ENCODE data around the gene SLC35F3. TPM values are rescaled to one million over a fixed set of nuclear protein-coding genes. Genes with fewer than 3 reads are reported as not detected.

SLC35F3 gene
- polyA plus RNA-seq, 1 of the 3 experiments (the other 2 are of a cell fraction) = 0.87 TPM

GRCh38 chr1:234292011-234292410 lies 387.5 kb downstream of the SLC35F3 start:
- H3K4me3 ChIP-seq (ENCODE audit: low read depth in 2 of 2, low read length in 1 of 2) = no peak overlapping the region
- no peak overlapping the region for H2AFZ ChIP-seq (ENCODE audit: low read depth)
- no peaks in the 10 kb centered on the region for H3K79me2 ChIP-seq (ENCODE audit: insufficient read depth)
- H3K4me1 ChIP-seq (ENCODE audit: control insufficient read depth in 1 of 2, insufficient read depth in 2 of 2, low read depth in 1 of 2, low read length in 1 of 2) = no peaks in the 10 kb centered on the region
- H3K36me3 ChIP-seq (replicated peaks in 1 of 2; ENCODE audit: control insufficient read depth in 1 of 2, insufficient read depth in 2 of 2, low read length in 1 of 2) = no peaks in the 10 kb centered on the region
- no peaks in the 10 kb centered on the region for H3F3A ChIP-seq (replicated peaks; ENCODE audit: insufficient read depth)
- H3K9me3 ChIP-seq = no peaks in the 10 kb centered on the region
- no peak for TF ChIP-seq USF1 (IDR thresholded peaks at IDR 0.05; ENCODE audit: borderline replicate concordance, low read depth)
- ChIA-PET POLR2A (no interaction called here), CTCF (interaction anchor here (6.2 kb wide), 1 partner anchor 17 kb away, joined by 64 read pairs; no protein-coding TSS in a partner anchor)
- WGBS (ENCODE audit: low lambda C conversion rate) = 90% methylated on average over 4 of the region's 4 CpGs
- H3K27ac ChIP-seq (ENCODE audit: low read depth in 2 of 2, low read length in 1 of 2) = no peak overlapping the region
- DNase-seq = no peak
- H3K9me2 ChIP-seq = no peaks in the 10 kb centered on the region
- H3K9ac ChIP-seq = no peak overlapping the region
- H4K20me1 ChIP-seq (ENCODE audit: insufficient read depth) = no peaks in the 10 kb centered on the region
- no peaks in the 10 kb centered on the region; the same call in 1 of the 2 replicates for H3K27me3 ChIP-seq (ENCODE audit: insufficient read depth)
- no peak overlapping the region for H3K4me2 ChIP-seq

- POLR2A ChIA-PET = no interaction called here
- WGBS (ENCODE audit: low lambda C conversion rate) = 88% methylated on average over 2 of the region's 2 CpGs
These were observed 388.1 kb downstream of the SLC35F3 start for GRCh38 chr1:234292548-234292947.

More at GRCh38 chr1:234292548-234292947, 388.1 kb downstream of the SLC35F3 start:
- no peaks in the 10 kb centered on the region for H3K9me2 ChIP-seq
- H3K36me3 ChIP-seq (replicated peaks in 1 of 2; ENCODE audit: control insufficient read depth in 1 of 2, insufficient read depth in 2 of 2, low read length in 1 of 2) = no peaks in the 10 kb centered on the region
- no peak overlapping the region for H3K9ac ChIP-seq
- H4K20me1 ChIP-seq (ENCODE audit: insufficient read depth) = no peaks in the 10 kb centered on the region
- H3K4me1 ChIP-seq (ENCODE audit: control insufficient read depth in 1 of 2, insufficient read depth in 2 of 2, low read depth in 1 of 2, low read length in 1 of 2) = no peaks in the 10 kb centered on the region
- H3F3A ChIP-seq (replicated peaks; ENCODE audit: insufficient read depth) = no peaks in the 10 kb centered on the region
- no peaks in the 10 kb centered on the region for H3K79me2 ChIP-seq (ENCODE audit: insufficient read depth)
- H3K4me3 ChIP-seq (ENCODE audit: low read depth in 2 of 2, low read length in 1 of 2) = no peak overlapping the region
- H3K4me2 ChIP-seq = no peak overlapping the region
- TF ChIP-seq CTCF (IDR thresholded peaks at IDR 0.05) = no peak
- no peak for TF ChIP-seq RAD21 (IDR thresholded peaks at IDR 0.05; ENCODE audit: low read length)
- no peak for TF ChIP-seq PBX3 (IDR thresholded peaks at IDR 0.05)
- TF ChIP-seq NRF1 (IDR thresholded peaks at IDR 0.05; ENCODE audit: low read depth, low read length) = no peak
- TF ChIP-seq FOXM1 (IDR thresholded peaks at IDR 0.05; ENCODE audit: low read depth) = no peak
- no peak for TF ChIP-seq RCOR1 (IDR thresholded peaks at IDR 0.05; ENCODE audit: low read length)
- TF ChIP-seq GATA2 (CRISPR knock-in tag; IDR thresholded peaks at IDR 0.05) = no peak
- TF ChIP-seq NFIC (IDR thresholded peaks at IDR 0.05; ENCODE audit: borderline replicate concordance) = no peak
- TF ChIP-seq MXI1 (IDR thresholded peaks at IDR 0.05; ENCODE audit: low read depth, low read length) = no peak
- TF ChIP-seq TEAD4 (IDR thresholded peaks at IDR 0.05; ENCODE audit: borderline replicate concordance, insufficient read depth) = no peak
- TF ChIP-seq FOSL2 (IDR thresholded peaks at IDR 0.05; ENCODE audit: borderline replicate concordance, low read depth) = no peak
- TF ChIP-seq SIN3A (IDR thresholded peaks at IDR 0.05; ENCODE audit: borderline replicate concordance, low read depth, low read length) = no peak
- TF ChIP-seq TCF12 (IDR thresholded peaks at IDR 0.05) = no peak
- no peak for TF ChIP-seq RXRA (IDR thresholded peaks at IDR 0.05; ENCODE audit: borderline replicate concordance, low read depth)
- H3K9me3 ChIP-seq = no peaks in the 10 kb centered on the region
- DNase-seq = no peak
- no peak overlapping the region for H2AFZ ChIP-seq (ENCODE audit: low read depth)
- CTCF ChIA-PET = interaction anchor here (1.2 to 6.2 kb wide), 3 partner anchors 17 to 80 kb away, joined by 4 to 64 read pairs (median 6); no protein-coding TSS in a partner anchor
- no peaks in the 10 kb centered on the region; the same call in 1 of the 2 replicates for H3K27me3 ChIP-seq (ENCODE audit: insufficient read depth)
- H3K27ac ChIP-seq (ENCODE audit: low read depth in 2 of 2, low read length in 1 of 2) = no peak overlapping the region

Data from SK-N-SH (cell line).